ENCODE results near the gene KCTD15.

GRCh38 chr19:33752945-33753344 lies 43.7 kb upstream of the KCTD15 start:
- no peak for TF ChIP-seq CTCF (IDR thresholded peaks at IDR 0.05)
- no peak for TF ChIP-seq POLR2A (IDR thresholded peaks at IDR 0.05; ENCODE audit: low read depth)

Measured in esophagus muscularis mucosa (tissue), 3 donors.